Retinal pigment epithelial cell (primary cell): Measurements from ENCODE around the gene ECM2.

Source experiments
- DNase-seq: peaks from one replicate; pipeline ENCODE4 v3.0.0-alpha.2; 2010; ENCODE audit warnings: low read depth
- H3K4me3 ChIP-seq: 2 replicates; pipeline ENCODE4 v1.5.1; 2011; ENCODE audit warnings: mild to moderate bottlenecking, low read length, control low read depth, moderate library complexity
- CTCF ChIP-seq: conservative IDR thresholded peaks from 2 replicates; pipeline ENCODE4 v1.5.1; 2011; ENCODE audit warnings: low read depth, low read length, control low read depth, inconsistent platforms

Gene ECM2

GRCh38 chr9:92516521-92516920, 19.3 kb downstream of the ECM2 start:
- TF ChIP-seq CTCF: no peak
- no peak for DNase-seq
- H3K4me3 ChIP-seq: no peak overlapping the region

- no peak for TF ChIP-seq CTCF
- no peak for DNase-seq
- H3K4me3 ChIP-seq: no peak overlapping the region
These were observed 21.2 kb downstream of the ECM2 start for GRCh38 chr9:92514635-92515034.

- no peak overlapping the region for H3K4me3 ChIP-seq
- no peak for DNase-seq
- TF ChIP-seq CTCF: no peak
These were observed 22.4 kb downstream of the ECM2 start for GRCh38 chr9:92513349-92513748.

- H3K4me3 ChIP-seq: no peak overlapping the region
- TF ChIP-seq CTCF: no peak
- no peak for DNase-seq
These were observed 23.2 kb downstream of the ECM2 start for GRCh38 chr9:92512622-92513021.

- no peak overlapping the region for H3K4me3 ChIP-seq
- TF ChIP-seq CTCF: no peak
These were observed 25.0 kb downstream of the ECM2 start for GRCh38 chr9:92510747-92511146.

GRCh38 chr9:92509050-92509449, 26.7 kb downstream of the ECM2 start:
- no peak overlapping the region for H3K4me3 ChIP-seq
- no peak for TF ChIP-seq CTCF
- DNase-seq: no peak

More at GRCh38 chr9:92510747-92511146, 25.0 kb downstream of the ECM2 start:
- DNase-seq: no peak

GRCh38 chr9:92508018-92508820, 27.6 kb downstream of the ECM2 start:
- no peak for TF ChIP-seq CTCF
- DNase-seq: no peak
- no peak overlapping the region for H3K4me3 ChIP-seq
